Measurements from ENCODE around the gene SH3RF3.

SH3RF3 gene

GRCh38 chr2:109295070-109295780, 166.2 kb downstream of the SH3RF3 start:
- no peak for DNase-seq

GRCh38 chr2:109295781-109296117, 166.7 kb downstream of the SH3RF3 start:
- DNase-seq: no peak

GRCh38 chr2:109297566-109298490, 168.8 kb downstream of the SH3RF3 start:
- no peak for DNase-seq

DNA sequence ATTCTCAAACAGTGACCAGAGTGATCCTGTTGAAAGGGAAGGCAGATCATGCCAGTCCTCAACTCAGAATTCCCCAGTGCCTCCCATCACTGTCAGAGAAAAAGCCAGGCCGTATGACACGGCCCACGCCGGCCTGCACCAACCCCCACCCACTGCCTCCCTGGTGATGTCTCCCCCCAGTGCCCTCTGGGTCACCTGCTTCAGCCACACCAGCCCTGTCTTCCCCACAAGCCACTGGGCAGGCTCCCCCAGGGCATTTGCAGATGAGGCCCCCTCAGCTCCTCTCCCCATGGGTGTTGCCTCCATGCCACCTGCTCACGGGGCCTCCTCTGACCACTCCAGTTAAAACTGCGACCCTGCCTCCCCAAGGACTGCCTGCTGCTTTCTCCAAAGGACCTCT, 169.8 kb downstream of the SH3RF3 start:
- no peak for DNase-seq

- no peak for DNase-seq
These were observed 170.5 kb downstream of the SH3RF3 start for GRCh38 chr2:109299536-109299935.

- no peak for DNase-seq
These were observed 171.6 kb downstream of the SH3RF3 start for GRCh38 chr2:109300582-109300981.

DNA sequence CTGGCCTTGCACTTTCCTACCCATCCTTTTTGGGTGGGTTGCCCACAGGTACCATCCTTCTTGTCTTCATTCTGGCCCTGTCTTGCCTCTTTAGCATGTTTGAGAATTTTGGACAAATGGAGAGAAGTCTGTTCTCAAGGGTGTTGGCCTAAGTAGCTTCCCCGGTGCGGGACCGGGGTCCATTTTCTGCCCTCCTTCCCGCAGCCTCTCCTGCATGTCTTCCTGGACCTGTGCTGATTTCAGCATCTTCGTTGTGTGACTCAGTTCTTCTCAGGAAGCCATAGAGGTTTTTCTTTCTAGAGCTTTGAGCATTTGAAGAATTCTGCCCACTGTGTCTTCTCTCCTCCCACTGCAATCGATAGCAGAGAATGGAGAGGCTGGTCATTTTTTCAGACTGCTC, 172.7 kb downstream of the SH3RF3 start:
- DNase-seq: no peak

DNA sequence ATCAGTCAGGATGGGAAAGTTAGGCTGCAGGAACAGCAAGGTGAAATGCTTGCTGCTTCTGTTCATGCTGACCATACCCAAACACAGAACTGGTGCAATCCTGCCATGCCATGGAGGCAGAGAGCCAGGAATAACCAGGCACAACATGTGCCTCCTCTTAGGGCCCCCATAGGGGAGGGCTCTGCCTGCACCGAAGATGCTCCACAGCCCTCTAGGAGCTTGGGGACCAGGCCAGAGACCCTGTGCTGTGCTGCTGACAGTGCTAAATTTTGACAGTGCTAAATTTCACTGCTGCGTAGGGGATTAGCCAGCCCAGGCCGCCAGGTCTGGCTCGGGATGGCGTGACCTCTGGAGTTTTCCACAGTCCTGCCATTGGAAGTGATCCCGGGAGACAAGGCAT, 173.3 kb downstream of the SH3RF3 start:
- DNase-seq: no peak

GRCh38 chr2:109304242-109304641, 175.2 kb downstream of the SH3RF3 start:
- DNase-seq: no peak

DNA sequence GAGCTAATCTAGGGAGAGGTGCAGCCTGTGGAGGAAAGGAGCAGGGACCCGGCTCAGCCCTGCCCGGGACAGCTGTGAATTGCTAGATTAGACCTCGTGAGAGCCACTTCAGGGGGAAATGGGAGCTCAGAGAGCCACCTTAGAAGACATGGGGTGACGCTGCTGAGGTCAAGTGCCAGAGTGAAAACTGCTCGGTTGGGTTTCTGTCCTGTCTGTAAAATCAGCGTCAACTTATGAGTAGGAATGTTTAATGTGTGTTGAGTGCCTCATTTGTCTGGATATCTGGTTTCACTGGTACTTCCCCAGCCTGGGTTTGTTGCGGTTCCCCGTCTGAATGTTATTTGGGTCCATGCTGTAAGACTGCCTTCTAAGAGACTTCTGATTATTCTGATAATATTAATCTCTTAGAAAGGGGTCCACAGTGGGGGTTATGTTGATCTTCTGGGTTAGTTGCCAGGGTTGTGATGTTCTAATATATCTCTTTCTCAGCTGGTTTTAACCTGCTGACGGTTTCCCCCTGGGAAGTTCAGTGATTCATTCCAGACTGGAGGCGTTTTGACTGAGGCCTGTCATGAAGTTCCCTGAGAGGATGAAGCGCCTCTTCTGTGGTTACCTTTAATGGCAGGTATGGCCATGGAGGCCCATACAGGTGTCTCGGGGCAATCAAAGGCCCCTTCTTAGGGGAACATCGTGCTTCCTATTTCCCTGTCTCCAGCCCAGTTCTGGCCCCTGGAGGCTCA, 175.9 kb downstream of the SH3RF3 start:
- DNase-seq: no peak

GRCh38 chr2:109305490-109306167, 176.6 kb downstream of the SH3RF3 start:
- DNase-seq: no peak

DNA sequence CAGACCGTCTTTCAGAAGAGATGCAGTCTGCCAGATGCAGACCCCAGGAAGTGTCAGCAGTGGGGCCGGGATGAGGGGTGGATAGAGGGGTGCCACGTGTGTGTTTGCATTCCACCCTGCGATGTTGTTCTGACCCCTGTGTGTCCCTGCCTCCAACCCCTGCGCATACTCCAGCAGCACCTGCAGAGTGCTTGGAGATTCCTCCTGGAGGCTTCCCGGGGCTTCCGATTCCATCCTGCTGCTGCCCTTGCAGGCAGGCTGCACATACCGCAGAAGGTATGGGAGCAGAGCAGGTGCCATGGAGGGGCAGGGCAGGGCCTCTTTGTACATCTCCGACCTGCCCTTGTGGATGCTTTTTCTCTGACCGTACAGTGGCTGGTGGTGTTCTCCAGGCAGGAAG, 177.2 kb downstream of the SH3RF3 start:
- no peak for DNase-seq

DNA sequence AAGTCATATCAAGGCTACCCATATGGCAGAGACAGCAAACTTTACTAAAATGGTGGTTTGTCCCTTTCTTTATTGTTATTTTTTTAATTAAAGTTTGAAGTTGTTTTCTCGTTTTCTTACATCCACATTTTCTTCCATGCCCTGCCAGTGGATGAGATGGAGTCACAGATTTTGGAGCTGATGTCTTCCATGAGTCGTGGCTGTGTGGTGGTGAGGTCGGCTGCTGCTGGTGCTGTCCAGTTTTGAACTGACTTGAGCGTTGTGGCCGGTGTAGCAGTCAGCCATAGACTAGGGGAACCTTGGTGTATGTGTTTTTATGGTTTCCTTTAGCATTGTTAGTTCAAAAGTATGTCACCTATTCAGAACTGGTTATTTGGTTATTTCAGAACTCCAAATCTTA, 182.8 kb downstream of the SH3RF3 start:
- no peak for DNase-seq

- DNase-seq: no peak
These were observed 183.9 kb downstream of the SH3RF3 start for GRCh38 chr2:109312902-109313301.

GRCh38 chr2:109313343-109313742, 184.3 kb downstream of the SH3RF3 start:
- no peak for DNase-seq

DNA sequence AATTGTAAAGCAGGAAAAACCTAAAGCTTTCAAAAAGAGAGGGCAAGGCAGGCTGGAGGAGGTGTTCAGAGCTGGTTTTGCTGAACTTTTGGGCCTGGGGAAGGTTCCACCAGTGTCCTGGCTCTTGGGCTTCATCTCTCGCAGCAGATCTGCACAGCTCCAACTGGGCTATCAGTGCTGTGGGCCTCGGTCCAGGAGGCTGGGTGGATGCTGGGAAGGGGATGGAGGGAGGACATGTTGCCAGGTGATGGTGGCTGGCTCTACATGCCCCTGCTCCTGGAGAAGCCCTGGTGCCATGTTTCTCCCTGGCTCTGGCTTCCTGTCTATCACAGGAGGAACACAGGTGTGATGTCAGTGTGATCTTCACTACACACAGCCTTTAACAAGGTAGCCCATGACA, 187.1 kb downstream of the SH3RF3 start:
- DNase-seq: no peak

DNA sequence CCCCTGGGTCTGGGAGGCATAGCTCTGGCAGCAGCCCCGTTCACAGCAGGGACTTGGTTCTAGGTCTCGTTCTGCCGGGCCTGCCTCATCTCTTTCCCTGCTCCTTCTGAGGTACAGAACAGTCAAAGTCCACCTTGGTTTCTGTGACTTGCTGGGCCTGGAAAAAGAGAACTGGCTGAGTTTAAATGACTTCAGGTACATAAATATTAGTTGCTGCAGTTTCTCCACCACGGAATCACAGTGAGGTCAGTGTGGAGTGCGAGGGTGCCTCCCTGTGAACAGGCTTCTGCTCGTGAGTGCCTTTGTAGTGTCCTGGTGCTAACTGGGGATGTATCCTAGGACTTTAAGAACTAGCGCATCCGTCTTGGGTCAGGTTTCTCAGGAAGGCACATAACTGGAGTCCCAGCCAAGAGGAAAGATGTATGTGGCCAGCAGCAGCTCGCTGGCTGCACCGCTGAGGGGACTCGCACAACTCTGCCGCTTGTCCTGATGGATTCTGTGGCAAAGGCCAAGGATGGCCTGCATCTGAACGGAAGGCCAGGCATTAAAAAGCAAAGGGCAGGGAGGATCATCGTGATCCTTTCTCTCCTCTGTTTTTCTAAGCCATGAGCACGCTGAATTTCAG, 188.6 kb downstream of the SH3RF3 start:
- no peak for DNase-seq

DNA sequence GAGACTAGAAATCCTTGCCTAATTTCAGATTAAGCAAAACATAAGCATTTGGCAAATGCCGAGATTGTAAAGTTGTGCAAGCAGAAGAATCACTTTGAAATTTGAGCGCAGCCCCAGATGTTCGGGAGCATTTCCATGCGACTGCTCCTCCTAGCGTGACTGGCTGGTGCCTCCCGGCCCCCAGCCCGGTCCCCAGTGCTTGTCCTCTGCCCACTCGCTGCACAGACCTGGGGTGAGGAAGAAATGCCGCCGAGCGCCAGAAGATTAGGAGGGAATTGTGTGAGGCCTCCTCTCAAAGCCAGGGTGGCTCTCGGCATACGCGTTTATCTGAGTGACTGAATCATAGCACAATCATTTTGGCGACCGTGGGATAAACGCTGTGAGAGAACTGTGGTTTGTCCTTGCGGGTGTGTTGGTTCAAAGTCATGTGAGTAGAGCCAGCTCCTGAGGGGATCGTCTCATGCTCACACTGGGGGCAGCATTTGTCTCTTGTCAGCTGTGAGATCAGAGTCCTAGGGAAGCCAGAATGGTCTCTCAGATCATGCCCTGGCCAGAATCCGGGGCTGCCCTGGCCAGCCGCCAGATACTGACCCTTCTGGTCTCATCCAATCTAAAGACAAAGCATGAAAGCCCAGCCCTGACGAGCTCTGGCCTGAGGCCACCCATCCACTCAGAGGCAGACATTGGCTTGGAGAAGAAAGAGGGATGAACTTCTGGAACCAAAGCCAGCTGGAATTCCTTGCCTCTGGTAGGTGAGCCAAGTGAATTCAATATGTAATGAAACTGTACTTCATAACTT, 189.3 kb downstream of the SH3RF3 start:
- DNase-seq: no peak

DNA sequence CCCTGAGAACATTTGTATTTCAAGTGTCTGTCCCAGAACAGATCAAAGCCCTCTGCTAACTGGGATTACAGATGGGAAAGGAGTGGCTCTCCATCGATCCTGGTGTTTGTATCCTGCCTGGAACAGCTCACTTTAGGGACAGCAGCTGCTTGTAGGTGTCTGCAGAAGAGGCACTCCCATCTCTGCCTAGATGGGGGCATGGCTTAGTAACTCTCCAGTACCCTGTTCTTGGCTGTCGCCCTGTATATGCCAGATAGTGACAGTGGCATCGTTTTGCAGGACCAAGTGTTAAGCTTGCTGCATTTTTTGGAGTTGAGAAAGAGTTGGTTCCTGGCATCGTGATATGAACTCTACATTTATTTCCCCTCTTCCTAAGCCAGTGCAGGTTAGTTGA, 189.9 kb downstream of the SH3RF3 start:
- no peak for DNase-seq

GRCh38 chr2:109320195-109320922, 191.4 kb downstream of the SH3RF3 start:
- no peak for DNase-seq

DNA sequence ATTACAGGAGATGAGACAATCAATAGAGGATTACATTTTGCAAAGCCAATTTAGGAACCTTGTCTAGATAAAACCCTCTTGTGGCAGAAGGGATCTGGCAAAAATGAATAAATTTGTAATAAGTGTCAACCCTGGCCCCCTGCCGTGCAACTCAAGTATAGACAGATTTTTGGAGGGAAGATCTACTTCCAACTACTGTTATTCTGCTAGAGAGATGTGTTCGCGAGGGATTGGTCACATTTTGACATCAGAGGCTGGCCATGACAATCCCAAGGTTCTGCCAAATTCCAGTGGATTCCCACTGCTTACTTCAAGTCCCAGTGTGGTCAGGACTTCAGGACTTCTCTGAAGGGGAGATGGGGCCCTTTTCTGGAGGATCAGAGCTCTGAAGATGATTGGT, 192.6 kb downstream of the SH3RF3 start:
- DNase-seq: no peak

Measured in activated CD4-positive, alpha-beta T cell treated with anti-CD3 and anti-CD28 coated beads, Interleukin-2, amount 50 U/mL, for 1 hour (primary cell).